Muscle layer of duodenum (tissue), 2 donors: ENCODE data around the gene TRPV6.

Source experiments
- H3K27ac ChIP-seq: one replicate; pipeline ENCODE4 v1.7.0; 2013; ENCODE audit warnings: mild to moderate bottlenecking, low read length
- H3K27me3 ChIP-seq: one replicate; pipeline ENCODE4 v1.7.0; 2013; ENCODE audit warnings: low read depth, mild to moderate bottlenecking, control low read depth, low read length
- H3K36me3 ChIP-seq, 2 donors: one replicate each; pipeline ENCODE4 v1.7.0; 2013; ENCODE audit warnings: low read length in 2 of 2, control low read depth in 1 of 2, mild to moderate bottlenecking in 1 of 2; ENCODE audit not compliant: insufficient read depth in 2 of 2, control insufficient read depth in 1 of 2
- H3K4me1 ChIP-seq, 2 donors: one replicate each; pipeline ENCODE4 v1.7.0; 2013; ENCODE audit warnings: low read length in 2 of 2, mild to moderate bottlenecking in 2 of 2, control low read depth in 1 of 2, moderate library complexity in 1 of 2; ENCODE audit not compliant: insufficient read depth in 2 of 2, control insufficient read depth in 1 of 2
- H3K4me3 ChIP-seq, 2 donors: one replicate each; pipeline ENCODE4 v1.7.0; 2013; ENCODE audit warnings: low read length in 2 of 2, low read depth in 1 of 2, mild to moderate bottlenecking in 1 of 2
- H3K9me3 ChIP-seq, 2 donors: one replicate each; pipeline ENCODE4 v1.7.0; 2013; ENCODE audit warnings: low read length in 2 of 2, control low read depth in 1 of 2, mild to moderate bottlenecking in 1 of 2; ENCODE audit not compliant: control insufficient read depth in 1 of 2
- donor health status: healthy.

Gene TRPV6

GRCh38 chr7:142872106-142872675 lies 13.4 kb downstream of the TRPV6 start:
- no peaks in the 10 kb centered on the region for H3K36me3 ChIP-seq
- no peaks in the 10 kb centered on the region for H3K27me3 ChIP-seq
- H3K9me3 ChIP-seq = no peaks in the 10 kb centered on the region
- H3K27ac ChIP-seq = no peak overlapping the region
- no peak overlapping the region for H3K4me3 ChIP-seq
- H3K4me1 ChIP-seq = no peaks in the 10 kb centered on the region

DNA sequence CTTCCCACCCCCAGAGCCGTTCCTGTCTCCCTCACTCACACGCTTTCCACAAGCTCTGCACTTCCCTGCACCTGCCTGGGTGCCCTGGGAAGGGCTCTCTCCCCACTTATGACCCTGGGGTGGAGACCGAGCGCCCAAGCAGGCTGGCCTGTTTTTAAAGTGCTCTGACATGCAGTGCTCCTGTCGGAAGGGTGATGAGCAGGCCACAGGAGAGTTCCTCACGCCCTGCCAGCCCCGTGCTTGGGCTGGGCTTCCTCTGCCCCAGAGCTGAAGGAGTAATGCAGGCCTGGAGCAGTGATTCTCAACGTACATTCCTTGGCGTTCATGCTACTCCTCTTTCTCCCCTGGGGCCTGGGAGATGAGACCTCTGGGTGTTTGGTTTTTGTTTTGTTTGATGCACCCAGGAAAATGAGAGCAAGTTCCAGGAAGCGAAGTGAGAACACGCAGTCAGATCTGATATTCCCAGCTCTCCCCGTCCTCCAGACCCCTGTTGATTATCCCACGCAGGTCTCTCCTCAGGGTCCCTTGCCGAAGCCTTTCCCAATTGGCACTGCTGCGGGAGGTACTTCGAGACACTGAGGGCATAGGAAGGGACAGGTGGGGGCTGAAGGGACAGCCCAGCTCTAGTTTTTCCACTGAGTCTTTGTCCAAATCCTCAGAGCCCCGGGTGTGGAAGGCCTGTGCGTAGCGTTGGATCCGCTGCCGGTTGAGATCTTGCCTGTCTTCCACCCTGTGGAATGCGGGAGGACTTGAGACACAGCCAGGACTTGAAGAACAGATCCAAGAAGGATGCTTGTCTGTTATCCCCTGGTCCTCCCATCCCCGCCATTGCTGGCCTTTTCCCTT lies 14.1 kb downstream of the TRPV6 start:
- no peaks in the 10 kb centered on the region for H3K27me3 ChIP-seq
- H3K9me3 ChIP-seq = no peaks in the 10 kb centered on the region
- no peak overlapping the region for H3K4me3 ChIP-seq
- no peaks in the 10 kb centered on the region for H3K36me3 ChIP-seq
- no peak overlapping the region for H3K27ac ChIP-seq
- H3K4me1 ChIP-seq = no peaks in the 10 kb centered on the region

- Histone ChIP-seq H3K9me3 (no peaks in the 10 kb centered on the region), H3K36me3 (no peaks in the 10 kb centered on the region), H3K4me3 (no peak overlapping the region), H3K4me1 (no peaks in the 10 kb centered on the region), H3K27me3 (no peaks in the 10 kb centered on the region), H3K27ac (no peak overlapping the region)
Observed at GRCh38 chr7:142870566-142871259, 14.8 kb downstream of the TRPV6 start.

GRCh38 chr7:142870147-142870559 lies 15.4 kb downstream of the TRPV6 start:
- no peaks in the 10 kb centered on the region for H3K27me3 ChIP-seq
- H3K27ac ChIP-seq = no peak overlapping the region
- no peaks in the 10 kb centered on the region for H3K36me3 ChIP-seq
- no peak overlapping the region for H3K4me3 ChIP-seq
- H3K9me3 ChIP-seq = no peaks in the 10 kb centered on the region
- H3K4me1 ChIP-seq = no peaks in the 10 kb centered on the region

DNA sequence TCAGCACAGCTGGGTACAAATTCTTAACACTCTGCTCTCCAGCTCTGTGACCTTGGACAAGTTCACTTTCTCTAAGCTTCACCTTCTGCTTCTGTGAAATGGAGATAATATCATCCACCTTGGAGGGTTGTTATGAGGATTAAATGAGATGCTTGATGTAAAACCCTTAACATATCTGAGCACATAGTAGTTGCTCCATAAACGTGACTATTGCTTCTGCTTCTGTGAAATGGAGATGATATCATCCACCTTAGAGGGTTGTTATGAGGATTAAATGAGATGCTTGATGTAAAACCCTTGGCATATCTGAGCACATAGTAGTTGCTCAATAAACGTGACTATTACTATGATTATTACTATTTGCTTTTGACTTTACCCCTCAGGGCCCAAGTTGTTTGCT lies 16.1 kb downstream of the TRPV6 start:
- Histone ChIP-seq H3K27ac (no peak overlapping the region), H3K4me1 (no peaks in the 10 kb centered on the region), H3K36me3 (no peaks in the 10 kb centered on the region), H3K27me3 (no peaks in the 10 kb centered on the region), H3K9me3 (no peaks in the 10 kb centered on the region), H3K4me3 (no peak overlapping the region)

GRCh38 chr7:142868986-142869415 lies 16.5 kb downstream of the TRPV6 start:
- no peaks in the 10 kb centered on the region for H3K36me3 ChIP-seq
- no peaks in the 10 kb centered on the region for H3K9me3 ChIP-seq
- no peaks in the 10 kb centered on the region for H3K4me1 ChIP-seq

GRCh38 chr7:142868188-142868985 lies 17.2 kb downstream of the TRPV6 start:
- H3K27ac ChIP-seq = no peak overlapping the region
- H3K27me3 ChIP-seq = no peaks in the 10 kb centered on the region
- no peaks in the 10 kb centered on the region for H3K4me1 ChIP-seq
- no peaks in the 10 kb centered on the region for H3K9me3 ChIP-seq
- H3K36me3 ChIP-seq = no peaks in the 10 kb centered on the region
- H3K4me3 ChIP-seq = no peak overlapping the region

More at GRCh38 chr7:142868986-142869415, 16.5 kb downstream of the TRPV6 start:
- H3K27me3 ChIP-seq = no peaks in the 10 kb centered on the region
- H3K27ac ChIP-seq = no peak overlapping the region
- H3K4me3 ChIP-seq = no peak overlapping the region

GRCh38 chr7:142867398-142868187 lies 18.0 kb downstream of the TRPV6 start:
- Histone ChIP-seq H3K27ac (no peak overlapping the region), H3K36me3 (no peaks in the 10 kb centered on the region), H3K9me3 (no peaks in the 10 kb centered on the region), H3K4me3 (no peak overlapping the region), H3K4me1 (no peaks in the 10 kb centered on the region), H3K27me3 (no peaks in the 10 kb centered on the region)

DNA sequence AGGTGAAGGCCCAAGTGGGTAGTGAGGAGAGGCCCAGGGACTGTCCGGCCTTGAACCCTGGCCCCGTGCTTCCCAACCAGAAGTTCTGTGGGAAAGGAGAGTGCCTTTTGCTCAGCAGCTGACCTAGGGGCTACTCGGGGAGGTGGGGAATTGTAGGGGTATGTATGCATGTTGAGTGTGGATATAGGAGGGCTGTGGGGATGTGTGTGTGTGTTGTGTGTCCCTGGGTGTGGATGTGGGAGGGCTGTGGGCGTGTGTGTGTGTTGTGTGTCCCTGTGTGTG lies 18.5 kb downstream of the TRPV6 start:
- no peaks in the 10 kb centered on the region for H3K4me1 ChIP-seq
- no peak overlapping the region for H3K4me3 ChIP-seq
- no peaks in the 10 kb centered on the region for H3K9me3 ChIP-seq
- H3K36me3 ChIP-seq = no peaks in the 10 kb centered on the region
- no peaks in the 10 kb centered on the region for H3K27me3 ChIP-seq
- no peak overlapping the region for H3K27ac ChIP-seq

DNA sequence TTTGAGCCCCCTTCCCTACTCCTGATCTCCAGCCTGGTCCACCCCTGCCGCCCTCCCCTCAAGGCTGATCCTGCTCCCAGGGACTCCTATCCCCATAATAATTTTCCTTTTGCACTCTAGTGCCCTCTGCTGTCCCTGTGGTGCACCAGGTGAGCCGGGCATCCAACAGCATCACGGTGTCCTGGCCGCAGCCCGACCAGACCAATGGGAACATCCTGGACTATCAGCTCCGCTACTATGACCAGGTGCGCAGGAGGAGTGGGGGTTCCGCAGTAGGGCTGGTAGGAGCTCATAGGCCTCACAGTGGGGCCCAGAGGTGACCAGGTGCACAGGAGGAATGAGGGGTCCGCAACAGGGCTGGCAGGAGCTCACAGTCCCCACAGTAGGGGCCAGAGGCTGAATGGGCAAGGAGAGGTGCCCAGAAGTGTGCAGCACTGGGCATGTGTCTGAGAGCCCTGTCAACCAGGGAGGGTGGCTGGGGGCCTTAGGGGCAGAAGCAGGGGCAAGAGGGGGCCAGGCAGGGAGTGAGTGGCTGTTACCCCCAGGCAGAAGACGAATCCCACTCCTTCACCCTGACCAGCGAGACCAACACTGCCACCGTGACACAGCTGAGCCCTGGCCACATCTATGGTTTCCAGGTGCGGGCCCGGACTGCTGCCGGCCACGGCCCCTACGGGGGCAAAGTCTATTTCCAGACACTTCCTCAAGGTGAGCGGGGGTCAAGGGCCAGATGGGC lies 19.0 kb downstream of the TRPV6 start:
- Histone ChIP-seq H3K27me3 (no peaks in the 10 kb centered on the region), H3K36me3 (no peaks in the 10 kb centered on the region), H3K4me3 (no peak overlapping the region), H3K4me1 (no peaks in the 10 kb centered on the region), H3K27ac (no peak overlapping the region), H3K9me3 (no peaks in the 10 kb centered on the region)
